Measurements from ENCODE around the gene ZNF169.
"Not testable (repeated sequence)": the region's sequence is repeated elsewhere in the genome, so short reads cannot be mapped to it uniquely, and the experiment has no call there.

Gene ZNF169

DNA sequence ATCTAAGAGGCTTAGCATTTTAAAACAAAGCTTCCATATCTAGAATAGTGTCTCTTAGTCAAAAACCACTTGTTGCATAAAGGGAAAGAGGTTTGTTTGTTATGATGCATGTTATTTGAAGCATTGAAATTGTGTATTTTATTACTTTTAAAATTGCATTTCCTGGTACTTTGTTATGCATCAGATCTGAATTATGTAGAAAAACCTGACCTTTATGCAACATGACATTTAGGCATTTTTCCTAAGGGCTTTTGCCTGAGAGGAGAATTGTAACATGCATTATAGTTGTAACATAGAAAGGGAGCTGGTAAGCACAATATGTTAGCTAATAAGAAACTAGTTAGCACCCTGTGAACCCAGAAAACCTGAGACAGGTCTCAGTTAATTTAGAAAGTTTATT is 22.0 kb downstream of the ZNF169 start:
- FAIRE-seq, result no peak
- no peak for DNase-seq (ENCODE audit: extremely low spot score, insufficient read length, low read depth)

DNA sequence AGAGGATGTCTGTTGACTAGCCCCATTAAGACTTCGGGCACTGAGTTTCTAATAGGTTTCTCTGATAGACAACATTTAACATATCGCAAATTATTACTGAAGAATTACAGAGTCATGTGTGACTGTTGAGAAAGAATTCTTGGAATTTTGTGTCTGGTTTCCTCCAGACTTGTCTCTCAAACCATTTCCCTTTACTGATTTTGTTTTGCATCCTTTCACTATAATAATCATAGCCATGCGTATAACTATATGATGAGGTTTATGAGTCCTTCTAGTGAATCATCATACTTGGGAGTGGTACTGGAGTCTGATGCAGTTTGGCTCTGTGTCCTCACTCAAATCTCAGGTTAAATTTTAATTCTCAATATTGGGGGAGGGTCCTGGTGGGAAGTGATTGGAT is 27.0 kb downstream of the ZNF169 start:
- no peak for FAIRE-seq

DNA sequence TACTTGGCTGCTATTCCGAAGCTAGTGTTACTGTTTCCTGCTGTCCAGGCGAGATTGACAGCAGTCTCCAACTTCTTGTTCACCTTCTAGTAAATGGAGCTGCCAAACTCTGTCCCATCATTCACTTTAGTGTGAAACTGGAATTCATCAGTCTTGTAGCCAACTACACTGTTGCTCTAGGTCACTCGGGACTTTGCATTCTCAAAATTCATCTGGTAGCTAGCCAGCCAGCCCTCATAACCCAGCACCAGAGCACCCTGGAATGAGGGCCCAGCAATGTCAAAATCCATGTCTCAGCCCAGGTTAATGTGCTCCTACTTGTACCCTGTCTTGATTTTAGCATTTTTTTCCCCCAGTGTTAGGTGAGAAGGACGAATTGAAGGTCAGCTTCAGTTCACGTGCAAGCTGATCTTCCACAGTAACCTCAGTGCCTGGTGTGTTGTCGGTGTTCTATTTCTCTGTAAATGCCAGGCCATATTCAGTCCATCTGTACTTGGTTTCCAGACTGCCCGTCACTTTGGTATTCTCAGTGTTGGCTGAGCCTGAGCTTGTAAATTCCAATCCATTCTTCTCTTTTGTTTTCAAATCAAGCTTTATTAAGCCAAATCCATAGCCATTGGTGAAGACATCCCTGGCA is 28.9 kb downstream of the ZNF169 start:
- DNase-seq (ENCODE audit: extremely low spot score, insufficient read length, low read depth) (no peak), FAIRE-seq (no peak)

More for the DNA sequence above, 27.0 kb downstream of the ZNF169 start:
- no peak for DNase-seq (ENCODE audit: extremely low spot score, insufficient read length, low read depth)

DNA sequence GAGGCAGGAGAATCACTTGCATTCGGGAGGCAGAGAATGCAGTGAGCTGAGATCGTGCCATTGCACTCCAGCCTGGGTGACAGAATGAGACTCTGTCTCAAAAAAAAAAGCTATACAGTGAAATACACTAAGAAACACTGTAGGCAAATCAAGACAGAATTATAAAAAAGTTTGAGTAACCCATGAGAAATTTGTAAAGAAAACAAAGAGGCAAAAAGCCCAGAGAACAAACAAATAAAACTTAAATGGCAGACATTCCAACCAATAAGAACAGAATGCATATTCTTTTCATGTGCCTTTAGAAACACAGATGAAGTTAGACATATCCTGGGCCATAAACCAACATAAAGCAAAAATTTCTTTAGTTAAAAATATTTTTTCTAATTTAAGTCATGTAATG is 30.6 kb downstream of the ZNF169 start:
- no peak for DNase-seq (ENCODE audit: extremely low spot score, insufficient read length, low read depth)
- no peak for FAIRE-seq

DNA sequence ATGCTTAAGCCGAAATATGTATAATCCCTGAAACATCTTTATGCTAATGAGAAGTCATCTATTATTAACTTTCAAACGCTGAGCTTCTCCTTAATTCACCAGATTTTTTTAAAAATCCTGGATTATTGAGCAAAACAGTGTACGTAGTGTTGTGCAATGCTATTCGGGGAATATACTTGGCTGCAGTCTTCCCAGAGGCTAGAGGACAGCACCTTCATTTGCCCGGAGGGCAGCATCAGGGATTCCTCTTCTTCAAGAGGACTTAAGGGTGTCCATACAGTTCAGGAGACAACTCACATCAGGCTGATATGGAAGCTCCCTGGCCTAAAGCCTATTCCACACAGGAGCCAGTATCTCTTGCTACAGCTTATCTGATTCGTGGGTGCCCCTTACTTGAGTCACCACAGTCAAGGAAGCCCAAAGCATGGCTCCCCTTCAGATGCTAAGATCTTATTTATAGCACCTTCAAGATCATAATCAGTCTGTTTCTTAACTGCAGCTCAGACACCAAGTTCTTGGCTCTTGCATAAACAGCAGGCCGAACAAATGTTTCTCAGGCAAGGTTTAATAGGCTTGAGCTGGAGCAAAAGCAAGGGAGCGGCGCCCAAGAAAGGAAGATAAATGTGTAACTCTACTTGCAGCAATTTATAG is 40.0 kb downstream of the ZNF169 start:
- DNase-seq (ENCODE audit: extremely low spot score, insufficient read length, low read depth) (no peak), FAIRE-seq (no peak)

DNA sequence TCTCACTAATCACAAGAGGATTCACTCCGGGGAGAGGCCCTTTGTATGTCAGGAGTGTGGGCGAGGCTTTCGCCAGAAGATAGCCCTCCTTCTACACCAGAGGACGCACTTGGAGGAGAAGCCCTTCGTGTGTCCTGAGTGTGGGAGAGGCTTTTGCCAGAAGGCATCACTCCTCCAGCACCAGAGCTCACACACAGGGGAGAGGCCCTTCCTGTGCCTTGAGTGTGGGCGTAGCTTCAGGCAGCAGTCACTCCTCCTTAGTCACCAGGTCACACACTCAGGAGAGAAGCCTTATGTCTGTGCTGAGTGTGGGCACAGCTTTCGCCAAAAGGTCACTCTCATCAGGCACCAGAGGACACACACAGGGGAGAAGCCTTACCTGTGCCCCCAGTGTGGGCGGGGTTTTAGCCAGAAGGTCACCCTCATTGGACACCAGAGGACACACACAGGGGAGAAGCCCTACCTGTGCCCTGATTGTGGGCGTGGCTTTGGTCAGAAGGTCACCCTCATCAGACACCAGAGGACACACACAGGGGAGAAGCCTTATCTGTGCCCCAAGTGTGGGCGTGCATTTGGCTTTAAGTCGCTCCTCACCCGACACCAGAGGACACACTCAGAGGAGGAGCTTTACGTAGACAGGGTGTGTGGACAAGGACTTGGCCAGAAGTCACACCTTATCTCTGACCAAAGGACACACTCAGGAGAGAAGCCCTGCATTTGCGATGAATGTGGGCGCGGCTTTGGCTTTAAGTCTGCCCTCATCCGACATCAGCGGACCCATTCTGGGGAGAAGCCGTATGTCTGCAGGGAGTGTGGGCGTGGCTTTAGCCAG is 41.6 kb downstream of the ZNF169 start:
- DNase-seq (ENCODE audit: extremely low spot score, insufficient read length, low read depth), result no peak

DNA sequence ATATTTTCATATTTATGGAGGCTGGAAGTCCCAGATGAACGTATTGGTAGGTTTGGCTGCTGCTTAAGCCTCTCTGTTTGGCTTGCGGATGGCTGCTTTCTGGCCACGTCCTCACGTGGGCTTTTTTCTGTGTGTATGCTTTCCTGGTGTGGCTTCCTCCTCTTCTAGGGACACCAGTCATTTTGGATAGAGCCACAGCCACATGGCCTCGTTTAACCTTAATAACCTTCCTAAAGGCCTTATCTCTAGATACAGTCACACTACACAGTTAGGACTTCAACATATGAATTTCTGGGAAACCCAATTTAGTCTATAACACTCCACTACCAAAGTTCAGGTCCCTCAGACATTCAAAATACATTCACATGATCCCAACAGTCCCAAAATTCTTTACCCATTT is 42.5 kb downstream of the ZNF169 start:
- FAIRE-seq (no peak), DNase-seq (ENCODE audit: extremely low spot score, insufficient read length, low read depth) (no peak)

More for the DNA sequence above, 41.6 kb downstream of the ZNF169 start:
- FAIRE-seq, result no peak

DNA sequence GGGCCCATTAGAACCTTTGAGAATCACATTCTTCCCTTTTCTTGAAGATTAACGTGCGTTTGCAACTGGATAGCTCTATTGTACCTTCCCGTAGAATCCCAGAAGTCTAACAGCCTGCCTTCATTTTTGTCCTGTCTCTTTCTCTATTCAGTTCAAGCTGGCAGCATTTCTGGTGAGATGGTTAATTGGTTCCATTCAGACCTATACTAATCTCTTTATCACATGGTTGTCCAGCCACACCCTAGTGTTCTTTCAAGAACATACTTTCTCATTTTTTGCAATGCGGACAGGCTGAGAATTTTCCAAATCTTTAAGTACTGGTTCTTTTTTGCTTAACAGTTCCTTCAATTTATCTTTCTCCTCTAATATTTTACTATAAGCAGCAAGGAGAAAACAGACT is 43.3 kb downstream of the ZNF169 start:
- DNase-seq (ENCODE audit: extremely low spot score, insufficient read length, low read depth) (no peak), FAIRE-seq (no peak)

DNA sequence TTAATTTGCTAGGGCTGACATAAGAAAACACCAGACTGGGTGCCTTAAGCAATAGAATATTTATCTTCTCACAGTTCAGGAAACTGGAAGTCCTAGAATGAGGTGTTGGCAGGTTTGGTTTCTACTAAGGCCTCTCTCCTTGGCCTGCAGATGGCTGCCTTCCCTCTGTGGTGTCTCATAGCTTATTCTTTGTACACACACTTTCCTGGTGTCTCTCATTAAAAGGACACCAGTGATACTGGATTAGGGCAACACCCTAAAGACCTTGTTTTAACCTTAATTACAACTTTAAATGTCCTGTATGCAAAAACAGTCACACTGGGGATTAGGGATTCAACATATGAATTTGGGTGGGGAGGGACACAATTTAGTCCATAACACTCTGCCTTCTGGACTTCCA is 44.2 kb downstream of the ZNF169 start:
- FAIRE-seq, result no peak

DNA sequence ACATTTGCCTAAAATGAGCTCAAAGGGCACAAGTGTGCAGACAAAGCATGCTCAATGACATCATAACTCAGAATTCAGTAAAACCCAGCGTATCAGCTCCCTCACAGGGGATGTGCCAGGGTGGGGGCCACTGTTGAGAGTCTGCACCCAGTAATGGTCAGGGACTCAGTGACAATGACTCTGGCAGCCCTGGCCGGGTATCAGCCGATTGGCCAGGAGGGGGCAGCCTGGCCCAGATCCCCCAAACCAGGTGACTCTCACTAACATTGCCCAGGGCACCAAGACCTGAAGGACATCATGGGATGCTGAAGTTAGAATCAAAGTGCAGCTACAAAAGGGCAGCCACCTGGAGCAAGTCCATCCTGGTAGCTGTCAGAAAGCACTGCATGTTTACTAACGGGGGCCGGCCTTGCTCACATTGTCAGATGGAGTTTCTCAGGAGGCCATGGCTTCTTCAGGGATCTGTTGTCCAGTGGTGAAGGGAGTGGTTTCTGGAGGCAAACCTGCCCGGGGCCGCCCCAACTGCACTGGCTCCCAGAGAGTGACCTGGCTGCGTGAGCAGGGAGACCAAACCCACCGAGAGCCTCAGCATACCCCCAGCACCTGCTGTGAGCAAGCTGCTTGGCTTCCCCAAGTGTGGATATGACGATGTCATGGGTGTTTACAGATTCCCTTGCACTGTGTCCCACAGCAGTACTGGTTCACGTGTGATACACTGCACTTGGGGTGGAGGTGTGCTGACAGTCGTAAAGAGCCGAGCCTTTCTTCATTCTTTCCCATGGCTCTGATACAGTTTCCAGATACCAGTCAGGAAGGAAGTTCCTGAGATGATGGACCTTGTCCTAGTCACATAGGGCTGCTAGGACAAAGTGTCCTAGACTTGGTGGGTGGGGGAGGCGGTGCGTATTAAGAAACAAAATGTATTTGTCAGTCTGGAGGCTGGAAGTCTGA is 56.2 kb downstream of the ZNF169 start:
- peak; percentile 72 for FAIRE-seq
- not testable (repeated sequence) for DNase-seq (ENCODE audit: extremely low spot score, insufficient read length, low read depth)

More for the DNA sequence above, 44.2 kb downstream of the ZNF169 start:
- DNase-seq (ENCODE audit: extremely low spot score, insufficient read length, low read depth), result no peak

DNA sequence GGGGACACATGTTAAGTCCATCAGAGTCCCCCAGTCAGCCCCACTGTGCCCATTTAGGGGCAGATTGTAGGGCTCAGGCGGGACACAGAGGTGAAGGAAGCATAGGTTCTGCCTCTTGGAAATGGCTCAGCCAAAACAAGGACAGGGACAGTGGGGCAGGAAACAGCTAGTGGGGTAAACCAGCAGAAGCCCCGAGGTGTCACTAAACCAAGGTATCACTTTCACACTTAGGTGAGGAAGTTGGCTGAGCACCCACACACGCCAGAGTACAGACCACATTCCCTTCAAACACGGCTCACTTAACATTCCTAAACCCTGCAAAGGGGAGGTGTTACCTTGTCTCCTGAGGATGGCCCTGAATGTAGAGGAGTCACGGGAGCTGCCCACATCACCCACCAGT is 57.1 kb downstream of the ZNF169 start:
- peak; percentile 85 for FAIRE-seq
- not testable (repeated sequence) for DNase-seq (ENCODE audit: extremely low spot score, insufficient read length, low read depth)

DNA sequence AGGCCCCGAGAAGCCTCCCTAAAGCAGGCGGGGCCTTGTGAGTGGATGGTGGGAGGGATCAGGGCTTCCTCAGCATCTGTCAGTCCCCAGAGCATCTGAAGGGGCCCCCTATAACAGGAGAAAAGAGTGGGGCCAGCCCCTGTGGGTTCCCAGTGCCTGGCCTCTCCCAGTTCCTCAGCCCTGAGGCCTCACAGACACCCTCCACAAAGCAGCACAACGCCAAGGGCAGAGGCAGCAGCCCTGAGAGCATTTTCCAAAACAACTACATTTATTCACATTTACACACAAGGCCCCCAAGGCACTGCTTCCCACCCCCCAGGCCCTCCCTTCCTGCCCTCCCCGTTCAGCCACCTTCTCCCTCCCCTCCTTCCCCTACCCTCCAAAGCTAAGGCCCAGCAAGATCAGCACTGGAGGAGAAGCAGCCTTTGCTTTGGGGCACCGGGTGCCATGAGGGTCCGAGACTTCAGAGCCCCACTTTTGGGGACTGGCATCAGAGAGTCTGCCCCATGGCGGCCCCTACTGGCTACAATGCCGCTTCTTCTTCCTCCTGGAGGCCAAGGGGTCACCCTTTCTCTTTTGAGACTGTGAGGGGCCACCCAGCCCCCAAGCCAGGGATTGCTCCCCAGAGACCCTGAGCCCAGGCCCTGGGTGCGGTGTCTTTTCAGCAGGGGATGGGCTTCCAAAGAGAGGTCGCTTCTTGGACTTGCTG is 59.0 kb downstream of the ZNF169 start:
- FAIRE-seq, result peak; percentile 56
- not testable (repeated sequence) for DNase-seq (ENCODE audit: extremely low spot score, insufficient read length, low read depth)

DNA sequence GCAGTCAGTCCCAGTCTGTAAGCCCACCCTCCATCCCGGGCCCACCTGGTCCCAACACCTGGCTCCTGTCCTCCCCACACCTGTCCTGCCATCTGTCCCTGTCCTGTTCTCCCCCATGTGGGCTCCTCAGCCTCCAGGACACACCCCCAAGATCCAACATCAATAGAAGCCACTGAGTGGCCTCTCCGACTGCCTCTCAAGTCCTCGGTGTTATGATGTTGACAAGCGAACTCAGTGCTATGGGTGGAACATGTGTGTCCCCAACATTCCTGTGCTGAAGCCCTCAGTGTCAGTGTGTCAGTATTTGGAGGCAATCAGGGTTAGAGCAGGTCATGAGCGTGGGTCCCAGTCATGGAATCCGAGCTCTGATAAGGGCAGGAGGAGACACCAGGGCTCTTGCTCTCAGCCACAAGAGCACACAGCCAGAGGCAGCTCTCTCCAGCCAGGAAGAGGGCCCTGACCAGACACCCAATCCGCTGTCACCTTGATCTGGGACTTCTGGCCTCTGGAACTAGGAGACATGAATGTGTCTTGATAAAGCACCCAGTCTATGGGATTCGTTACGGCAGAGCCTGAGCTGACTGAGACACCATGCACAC is 63.3 kb downstream of the ZNF169 start:
- FAIRE-seq, result not testable (repeated sequence)

DNA sequence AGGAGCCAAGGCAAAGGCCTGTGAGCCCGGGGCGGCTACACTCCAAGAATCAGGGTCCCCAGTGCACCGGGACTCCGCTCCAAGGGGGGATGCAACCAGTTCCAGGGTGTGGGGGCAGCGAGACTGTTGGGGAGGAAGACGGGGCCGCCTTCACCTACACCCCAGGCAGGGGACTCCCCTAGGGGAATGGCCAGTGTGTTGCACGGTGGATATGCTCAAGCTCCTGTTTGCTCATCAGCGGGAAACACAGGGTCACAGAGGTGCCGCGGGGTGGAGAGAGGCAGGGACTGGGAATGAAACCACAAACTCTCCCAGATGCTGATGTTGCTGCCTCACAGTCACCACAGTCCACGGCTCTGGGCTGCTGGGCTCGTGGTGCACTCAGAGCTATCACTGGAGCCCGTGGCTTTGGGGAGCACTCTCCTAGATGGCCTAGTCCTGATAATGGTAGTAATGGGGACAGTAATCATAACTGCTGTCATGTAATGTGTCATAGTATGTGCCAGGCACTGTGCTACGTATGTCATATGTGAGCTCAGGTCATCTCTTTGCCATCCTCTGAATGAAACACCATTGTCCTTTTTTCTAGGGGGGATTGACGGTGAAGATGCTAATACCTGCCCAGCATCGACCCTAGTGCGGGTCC is 64.2 kb downstream of the ZNF169 start:
- not testable (repeated sequence) for FAIRE-seq; DNase-seq (ENCODE audit: extremely low spot score, insufficient read length, low read depth)

More for the DNA sequence above, 63.3 kb downstream of the ZNF169 start:
- DNase-seq (ENCODE audit: extremely low spot score, insufficient read length, low read depth), result not testable (repeated sequence)

DNA sequence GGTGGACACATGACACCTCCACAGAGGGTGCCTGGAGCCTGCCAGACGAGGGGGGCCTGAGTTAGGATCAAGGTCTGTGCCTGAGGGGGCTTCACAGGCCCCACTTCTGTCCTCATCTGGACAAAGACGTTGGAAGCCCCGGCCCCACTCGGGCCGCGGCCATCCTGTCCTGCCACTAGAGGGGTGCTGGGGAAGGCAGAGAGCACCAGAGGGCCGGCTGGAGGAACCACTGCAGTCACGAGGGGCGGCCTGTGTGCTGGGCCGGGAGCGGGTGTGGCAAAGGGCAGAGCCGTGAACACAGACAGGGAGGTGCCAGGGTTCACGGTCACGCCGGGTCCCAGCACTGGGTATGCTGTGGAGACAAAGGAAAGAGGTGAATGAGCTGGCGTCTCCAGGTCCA is 66.5 kb downstream of the ZNF169 start:
- DNase-seq (ENCODE audit: extremely low spot score, insufficient read length, low read depth); FAIRE-seq: not testable (repeated sequence)

DNA sequence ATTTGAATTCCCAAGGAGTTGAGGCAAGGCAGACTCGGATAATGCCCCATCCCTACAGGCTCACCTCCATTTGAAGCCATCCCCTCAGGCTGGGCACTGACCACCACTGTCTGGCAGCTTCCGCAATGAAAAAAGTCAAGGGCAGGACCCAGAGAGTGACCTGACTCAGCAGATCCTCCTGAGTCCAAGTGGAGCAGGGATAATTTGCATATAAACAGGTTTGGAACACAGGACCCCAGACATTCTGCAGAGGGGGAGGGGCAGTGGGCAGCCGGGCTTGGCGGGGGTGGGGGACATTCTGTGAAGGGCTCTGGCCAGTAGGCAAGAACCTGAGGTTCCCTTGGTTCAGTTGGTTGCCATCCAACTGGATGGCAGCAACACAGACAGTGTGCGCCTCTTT is 69.4 kb downstream of the ZNF169 start, which contains the start of gene NUTM2F:
Gene NUTM2F, minus strand, starts transcription at position 101 of the 400 bp plus-strand sequence. Its CDS starts 21 bp downstream, at position 80.
- not testable (repeated sequence) for FAIRE-seq; DNase-seq (ENCODE audit: extremely low spot score, insufficient read length, low read depth)

DNA sequence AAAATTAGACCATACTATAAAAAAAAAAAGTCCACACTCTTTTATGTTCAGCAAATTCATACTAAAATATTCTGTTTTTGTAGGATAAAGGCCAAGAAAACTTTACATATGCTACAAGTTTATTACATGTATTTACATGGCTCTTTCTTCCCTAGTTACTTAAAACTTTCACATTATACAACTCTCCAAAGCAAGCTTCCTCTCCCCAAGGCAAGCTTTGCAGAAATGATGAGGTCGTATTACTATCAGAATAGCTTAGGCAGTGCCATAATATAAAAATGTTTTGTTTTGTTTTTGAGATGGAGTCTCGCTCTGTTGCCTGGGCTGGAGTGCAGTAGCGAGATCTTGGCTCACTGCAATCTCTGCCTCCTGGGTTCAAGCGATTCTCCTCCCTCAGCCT is 77.3 kb downstream of the ZNF169 start:
- DNase-seq (ENCODE audit: extremely low spot score, insufficient read length, low read depth); FAIRE-seq: not testable (repeated sequence)

DNA sequence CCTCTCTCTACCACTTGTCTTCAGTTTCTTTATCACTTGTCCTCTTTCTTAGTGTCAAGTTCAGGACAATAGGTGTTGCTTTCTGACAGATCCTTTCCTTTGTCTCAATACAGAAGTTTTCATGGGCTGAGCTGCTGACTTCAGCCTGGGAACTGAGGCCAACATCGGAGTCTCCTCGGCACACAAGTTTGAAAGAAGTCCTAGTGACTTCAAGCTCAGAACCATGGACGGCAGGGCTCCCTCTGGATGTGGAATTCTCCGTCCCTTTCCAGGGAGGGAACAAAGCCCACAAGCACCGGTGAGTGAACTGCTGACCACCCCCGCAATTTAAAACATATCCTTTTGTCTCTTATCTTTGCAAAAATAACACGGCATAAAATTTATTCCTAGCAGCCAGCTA is 79.6 kb downstream of the ZNF169 start:
- not testable (repeated sequence) for FAIRE-seq; DNase-seq (ENCODE audit: extremely low spot score, insufficient read length, low read depth)
